ENCODE data around the gene SNX10.

- TF ChIP-seq POLR2A (IDR thresholded peaks at IDR 0.05; ENCODE audit: extremely low read depth, insufficient read length) (no peak), CTCF (IDR thresholded peaks at IDR 0.05; ENCODE audit: low read depth, low read length) (no peak), MAX (IDR thresholded peaks at IDR 0.05; ENCODE audit: low read depth, low read length) (no peak), MYC (IDR thresholded peaks at IDR 0.05; ENCODE audit: low read depth, low read length) (no peak)
Measured at GRCh38 chr7:26319636-26320035, 28.0 kb downstream of the SNX10 start.

Data from NB4 (cell line).